Upper lobe of right lung (tissue), 1 donor: ENCODE data around the gene TFCP2L1. TPM values are rescaled to one million over a fixed set of nuclear protein-coding genes. Genes with fewer than 3 reads are reported as not detected.

Source experiments
- ATAC-seq: fragments of 200-7000 bp; cut with Tn5 transposase; one replicate; pipeline ENCODE4 v1.9.1; 2020; ENCODE audit warnings: mild to moderate bottlenecking, moderate library complexity
- DNase-seq: peaks from one replicate; pipeline ENCODE4 v3.0.0-alpha.2; 2020
- H3K27ac ChIP-seq: fragments of 200-600 bp; one replicate; pipeline ENCODE4 v1.8.0; 2022
- H3K27me3 ChIP-seq: fragments of 200-600 bp; one replicate; pipeline ENCODE4 v1.8.0; 2022; ENCODE audit warnings: mild to moderate bottlenecking
- H3K36me3 ChIP-seq: fragments of 200-600 bp; one replicate; pipeline ENCODE4 v1.8.0; 2022
- H3K4me1 ChIP-seq: fragments of 200-600 bp; one replicate; pipeline ENCODE4 v1.8.0; 2022
- H3K4me3 ChIP-seq: fragments of 200-600 bp; one replicate; pipeline ENCODE4 v1.8.0; 2022; ENCODE audit warnings: mild to moderate bottlenecking
- H3K9me3 ChIP-seq: fragments of 200-600 bp; one replicate; pipeline ENCODE4 v1.8.0; 2022
- intact Hi-C: fragments of 100-400 bp; cut with DNase I; formaldehyde crosslinking; loops from one replicate; pipeline ENCODE4 v1.11.0; 2022
- total RNA-seq: library from RNA; stranded (reverse); fragmentation: NEBNext Ultra II Directional; extraction: Animal tissue kit (Norgen Biotek cat#: 25700); gene quantifications from one replicate; pipeline ENCODE4 v1.2.1, GENCODE V29; 2021
- TF ChIP-seq, protein P1 (sequence below): fragments of 200-600 bp; IDR thresholded peaks from one replicate; pipeline ENCODE4 v1.8.0; 2022; ENCODE audit warnings: antibody characterized with exemption
- donor health status: DM: no; HTN: yes; CAD: no; lungs with severe emphysema.

The TFCP2L1 gene
- total RNA-seq, 1 donor from 2014 or later = 22.0 TPM

DNA sequence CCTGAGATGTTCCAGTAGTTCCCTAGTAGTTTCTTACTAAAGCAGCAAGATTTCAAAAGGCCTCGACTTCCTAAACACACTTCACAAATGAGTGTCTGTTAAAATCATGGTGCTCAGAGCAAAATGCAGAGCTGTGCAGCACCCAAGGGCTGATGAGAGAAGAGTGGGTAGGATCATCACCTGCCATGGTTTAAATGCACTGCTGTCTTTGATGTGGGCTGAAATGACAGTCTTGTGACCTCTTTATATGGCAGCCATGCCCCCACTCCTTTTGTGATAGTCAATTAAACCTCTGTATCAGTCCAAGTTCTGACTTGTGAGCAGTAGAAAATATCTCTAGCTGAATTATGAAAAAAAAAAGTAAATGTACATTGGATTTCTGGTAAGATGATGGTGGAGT lies 107.1 kb downstream of the TFCP2L1 start:
- intact Hi-C loops = no loop called here
- TF ChIP-seq, protein P1, sequence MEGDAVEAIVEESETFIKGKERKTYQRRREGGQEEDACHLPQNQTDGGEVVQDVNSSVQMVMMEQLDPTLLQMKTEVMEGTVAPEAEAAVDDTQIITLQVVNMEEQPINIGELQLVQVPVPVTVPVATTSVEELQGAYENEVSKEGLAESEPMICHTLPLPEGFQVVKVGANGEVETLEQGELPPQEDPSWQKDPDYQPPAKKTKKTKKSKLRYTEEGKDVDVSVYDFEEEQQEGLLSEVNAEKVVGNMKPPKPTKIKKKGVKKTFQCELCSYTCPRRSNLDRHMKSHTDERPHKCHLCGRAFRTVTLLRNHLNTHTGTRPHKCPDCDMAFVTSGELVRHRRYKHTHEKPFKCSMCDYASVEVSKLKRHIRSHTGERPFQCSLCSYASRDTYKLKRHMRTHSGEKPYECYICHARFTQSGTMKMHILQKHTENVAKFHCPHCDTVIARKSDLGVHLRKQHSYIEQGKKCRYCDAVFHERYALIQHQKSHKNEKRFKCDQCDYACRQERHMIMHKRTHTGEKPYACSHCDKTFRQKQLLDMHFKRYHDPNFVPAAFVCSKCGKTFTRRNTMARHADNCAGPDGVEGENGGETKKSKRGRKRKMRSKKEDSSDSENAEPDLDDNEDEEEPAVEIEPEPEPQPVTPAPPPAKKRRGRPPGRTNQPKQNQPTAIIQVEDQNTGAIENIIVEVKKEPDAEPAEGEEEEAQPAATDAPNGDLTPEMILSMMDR = no peak
- H3K36me3 ChIP-seq = no peaks in the 10 kb centered on the region
- H3K27ac ChIP-seq = no peak overlapping the region
- H3K4me1 ChIP-seq = no peaks in the 10 kb centered on the region
- ATAC-seq (no peak), DNase-seq (no peak)
- H3K4me3 ChIP-seq = no peak overlapping the region
- no peaks in the 10 kb centered on the region for H3K9me3 ChIP-seq
- H3K27me3 ChIP-seq = no peaks in the 10 kb centered on the region

DNA sequence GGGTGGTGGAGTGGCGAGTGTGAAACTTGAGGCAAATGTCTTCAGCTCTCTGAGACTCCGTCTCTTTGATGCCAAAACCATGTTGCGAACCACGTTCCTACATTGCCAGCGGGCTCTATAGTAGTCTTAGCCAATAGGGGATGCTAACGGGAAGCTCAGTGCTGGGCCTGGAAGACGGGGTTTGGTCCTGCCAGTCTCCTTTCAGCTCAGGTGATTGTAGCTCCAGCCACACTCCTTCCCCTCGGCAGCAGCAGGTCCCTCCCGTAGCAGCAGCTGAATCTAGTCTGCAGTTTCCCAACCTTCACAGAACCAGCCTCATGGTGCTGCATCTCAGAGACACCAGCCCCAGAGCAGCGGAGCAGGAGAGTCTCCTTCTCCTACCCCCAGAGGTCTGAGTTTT lies 109.7 kb downstream of the TFCP2L1 start:
- Histone ChIP-seq H3K4me1 (no peaks in the 10 kb centered on the region), H3K9me3 (no peaks in the 10 kb centered on the region), H3K4me3 (no peak overlapping the region), H3K36me3 (no peaks in the 10 kb centered on the region), H3K27ac (no peak overlapping the region), H3K27me3 (no peaks in the 10 kb centered on the region)
- TF ChIP-seq, protein P1 = no peak
- intact Hi-C loops = no loop called here
- ATAC-seq = no peak
- no peak for DNase-seq

DNA sequence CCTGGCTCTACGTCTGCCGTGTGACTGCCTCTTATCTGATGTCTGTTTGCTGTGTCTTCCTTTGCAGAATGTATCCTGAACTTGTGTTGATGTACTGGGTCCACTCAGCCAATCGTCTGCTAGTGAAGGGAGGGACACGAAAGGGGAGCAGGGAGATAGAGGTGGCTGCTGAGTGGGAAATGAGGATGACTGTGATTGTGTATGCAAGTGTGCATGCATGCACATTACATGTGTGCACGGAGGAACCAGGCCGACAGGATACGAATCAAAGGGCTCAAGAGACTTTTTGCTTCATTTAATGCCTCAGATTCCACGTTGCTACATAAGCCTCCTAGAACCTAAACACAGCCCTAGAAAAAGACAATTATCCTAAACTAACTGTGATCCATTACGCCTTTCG lies 111.2 kb downstream of the TFCP2L1 start:
- intact Hi-C loops = no loop called here
- TF ChIP-seq, protein P1 = no peak
- Histone ChIP-seq H3K36me3 (no peaks in the 10 kb centered on the region), H3K4me1 (no peaks in the 10 kb centered on the region), H3K4me3 (no peak overlapping the region), H3K9me3 (no peaks in the 10 kb centered on the region), H3K27me3 (no peaks in the 10 kb centered on the region), H3K27ac (no peak overlapping the region)
- ATAC-seq (no peak), DNase-seq (no peak)

DNA sequence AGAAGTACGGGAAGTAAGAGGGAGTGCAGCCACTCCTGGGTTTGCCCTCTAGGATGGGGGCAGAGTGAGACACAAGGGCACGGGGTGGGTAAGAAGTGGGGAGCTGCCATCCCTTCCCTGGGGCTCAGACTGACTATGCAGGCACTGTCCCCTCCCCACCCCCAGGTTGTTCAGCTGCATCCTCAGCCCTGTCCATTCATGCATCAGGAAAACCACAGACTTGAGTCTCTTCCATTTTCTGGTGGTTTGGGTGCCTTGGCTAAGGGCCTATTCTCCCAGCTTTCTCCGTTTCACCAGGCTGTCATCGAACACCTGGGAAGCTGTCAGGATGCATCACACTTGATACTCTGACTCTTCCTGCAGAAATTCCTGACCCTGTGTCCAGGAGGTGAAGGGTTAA lies 111.9 kb downstream of the TFCP2L1 start:
- H3K4me3 ChIP-seq = no peak overlapping the region
- no peaks in the 10 kb centered on the region for H3K9me3 ChIP-seq
- no peaks in the 10 kb centered on the region for H3K36me3 ChIP-seq
- no peaks in the 10 kb centered on the region for H3K27me3 ChIP-seq
- no peaks in the 10 kb centered on the region for H3K4me1 ChIP-seq
- intact Hi-C loops = no loop called here
- ATAC-seq (no peak), DNase-seq (no peak)
- TF ChIP-seq, protein P1 = no peak
- no peak overlapping the region for H3K27ac ChIP-seq

DNA sequence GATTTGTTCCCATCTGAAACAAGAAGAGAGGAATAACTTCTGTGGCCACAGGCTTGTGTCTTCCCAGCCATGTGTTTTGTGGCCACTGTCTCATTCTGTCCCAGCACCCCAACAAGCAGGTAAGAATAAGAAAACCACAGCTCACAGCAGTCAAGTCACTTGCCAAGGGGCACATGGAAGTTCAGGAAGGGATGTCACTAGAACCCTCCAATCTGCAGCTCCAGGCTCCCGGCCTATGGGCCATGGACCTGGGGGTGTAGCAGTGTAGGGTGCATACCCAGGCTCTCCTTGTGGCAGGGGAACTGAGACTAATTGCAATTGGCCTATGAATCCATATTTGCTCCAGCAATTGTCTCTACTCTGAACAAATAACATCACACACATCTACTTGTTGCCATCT lies 112.5 kb downstream of the TFCP2L1 start:
- H3K36me3 ChIP-seq = no peaks in the 10 kb centered on the region
- TF ChIP-seq, protein P1 = no peak
- H3K27ac ChIP-seq = no peak overlapping the region
- DNase-seq = no peak
- no peak for ATAC-seq
- intact Hi-C loops = no loop called here
- no peaks in the 10 kb centered on the region for H3K27me3 ChIP-seq
- no peaks in the 10 kb centered on the region for H3K4me1 ChIP-seq
- no peaks in the 10 kb centered on the region for H3K9me3 ChIP-seq
- H3K4me3 ChIP-seq = no peak overlapping the region

DNA sequence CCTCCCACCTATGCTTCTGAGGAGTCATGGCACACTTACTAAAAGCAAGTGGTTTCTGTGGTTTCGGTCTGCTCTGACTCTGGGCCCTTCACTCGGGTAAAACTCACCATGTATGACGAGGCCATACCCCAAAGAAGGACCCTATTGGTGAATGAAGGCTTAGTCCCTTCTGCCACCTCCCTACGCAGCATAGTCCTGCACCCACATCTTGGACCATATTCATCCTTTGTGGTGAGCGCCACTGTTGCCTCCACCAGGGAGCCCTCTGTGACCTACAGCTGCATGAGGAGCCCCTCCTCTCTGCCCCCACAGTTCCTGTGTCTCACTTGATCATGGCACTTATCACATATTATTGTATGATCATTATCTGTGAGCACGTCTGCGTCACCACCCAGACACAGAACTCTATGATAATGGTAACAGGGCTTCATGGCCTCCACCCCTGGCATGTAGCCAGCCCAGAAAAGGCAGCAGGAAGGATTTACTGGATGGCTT lies 113.3 kb downstream of the TFCP2L1 start:
- H3K9me3 ChIP-seq = no peaks in the 10 kb centered on the region
- DNase-seq (no peak), ATAC-seq (no peak)
- no peak overlapping the region for H3K4me3 ChIP-seq
- no peaks in the 10 kb centered on the region for H3K4me1 ChIP-seq
- TF ChIP-seq, protein P1 = no peak
- intact Hi-C loops = no loop called here
- H3K27me3 ChIP-seq = no peaks in the 10 kb centered on the region
- no peak overlapping the region for H3K27ac ChIP-seq
- H3K36me3 ChIP-seq = no peaks in the 10 kb centered on the region
